ENCODE data around the gene EIF4G1. TPM values are rescaled to one million over a fixed set of nuclear protein-coding genes. Genes with fewer than 3 reads are reported as not detected.
A peak's percentile ranks its signal among the peaks of the same experiment; 100 is the strongest.

EIF4G1 gene
- total RNA-seq, 1 donor from 2014 or later: 529 TPM

- Mint-ChIP-seq H3K27me3 (ENCODE audit: low read depth) (peaks cover 27% of the 10 kb centered on the region), H3K9me3 (no peaks in the 10 kb centered on the region), H3K36me3 (ENCODE audit: low read depth) (no peaks in the 10 kb centered on the region), H3K4me1 (no peaks in the 10 kb centered on the region), H3K4me3 (no peak overlapping the region), H3K27ac (ENCODE audit: unreplicated experiment) (no peak overlapping the region)
- TF ChIP-seq CTCF (conservative IDR thresholded peaks at IDR 0.05): no peak
- DNase-seq (ENCODE audit: low read depth, low spot score): no peak
Measured at GRCh38 chr3:184277366-184277765, 37.0 kb upstream of the EIF4G1 start.

- peaks cover 44% of the 10 kb centered on the region for H3K27me3 Mint-ChIP-seq (ENCODE audit: low read depth)
- no peak overlapping the region for H3K4me3 Mint-ChIP-seq
- H3K4me1 Mint-ChIP-seq: peaks cover 6% of the 10 kb centered on the region
- no peaks in the 10 kb centered on the region for H3K9me3 Mint-ChIP-seq
- no peak for TF ChIP-seq CTCF (conservative IDR thresholded peaks at IDR 0.05)
- H3K36me3 Mint-ChIP-seq (ENCODE audit: low read depth): no peaks in the 10 kb centered on the region
- no peak overlapping the region for H3K27ac Mint-ChIP-seq (ENCODE audit: unreplicated experiment)
- no peak for DNase-seq (ENCODE audit: low read depth, low spot score)
Measured at GRCh38 chr3:184282941-184283340, 31.5 kb upstream of the EIF4G1 start.

GRCh38 chr3:184283681-184284080 lies 30.7 kb upstream of the EIF4G1 start:
- TF ChIP-seq CTCF (conservative IDR thresholded peaks at IDR 0.05): no peak
- no peak for DNase-seq (ENCODE audit: low read depth, low spot score)
- Mint-ChIP-seq H3K36me3 (ENCODE audit: low read depth) (no peaks in the 10 kb centered on the region), H3K4me3 (no peak overlapping the region), H3K4me1 (peaks cover 6% of the 10 kb centered on the region), H3K27me3 (ENCODE audit: low read depth) (peaks cover 46% of the 10 kb centered on the region), H3K9me3 (no peaks in the 10 kb centered on the region), H3K27ac (ENCODE audit: unreplicated experiment) (no peak overlapping the region)

- peaks cover 6% of the 10 kb centered on the region for H3K4me1 Mint-ChIP-seq
- H3K9me3 Mint-ChIP-seq: no peaks in the 10 kb centered on the region
- no peak overlapping the region for H3K4me3 Mint-ChIP-seq
- TF ChIP-seq CTCF (conservative IDR thresholded peaks at IDR 0.05): peak; percentile 60
- no peaks in the 10 kb centered on the region for H3K36me3 Mint-ChIP-seq (ENCODE audit: low read depth)
- H3K27me3 Mint-ChIP-seq (ENCODE audit: low read depth): peaks cover 49% of the 10 kb centered on the region
- no peak overlapping the region for H3K27ac Mint-ChIP-seq (ENCODE audit: unreplicated experiment)
- peak; percentile 50 for DNase-seq (ENCODE audit: low read depth, low spot score)
Measured at GRCh38 chr3:184284696-184285095, 29.7 kb upstream of the EIF4G1 start.

GRCh38 chr3:184289426-184289938 lies 24.9 kb upstream of the EIF4G1 start:
- H3K36me3 Mint-ChIP-seq (ENCODE audit: low read depth): no peaks in the 10 kb centered on the region
- TF ChIP-seq CTCF (conservative IDR thresholded peaks at IDR 0.05): peak; percentile 66
- H3K9me3 Mint-ChIP-seq: no peaks in the 10 kb centered on the region
- DNase-seq (ENCODE audit: low read depth, low spot score): peak; percentile 56
- H3K27ac Mint-ChIP-seq (ENCODE audit: unreplicated experiment): no peak overlapping the region
- no peak overlapping the region for H3K4me3 Mint-ChIP-seq
- peaks cover 40% of the 10 kb centered on the region for H3K27me3 Mint-ChIP-seq (ENCODE audit: low read depth)
- peaks cover 6% of the 10 kb centered on the region for H3K4me1 Mint-ChIP-seq

Data from neural crest cell (in vitro differentiated cells).